MM.1S (cell line): ENCODE results near the gene WASF2.

Source experiments
- DNase-seq: peaks from one replicate; pipeline ENCODE4 v3.0.0-alpha.2; 2015
- H2AFZ ChIP-seq: fragments of 300-600 bp; sonication (generic); 2 replicates; pipeline ENCODE4 v1.6.0; 2016; ENCODE audit warnings: antibody characterized with exemption, low read length
- H3F3A ChIP-seq: fragments of 300-600 bp; sonication (generic); 2 replicates; pipeline ENCODE4 v1.6.1; 2016; ENCODE audit warnings: mild to moderate bottlenecking, antibody characterized with exemption, low read length, moderate library complexity, mixed read lengths; ENCODE audit not compliant: insufficient read depth
- H3K27ac ChIP-seq: fragments of 300-600 bp; sonication (generic); 2 replicates; pipeline ENCODE4 v1.5.1; 2016; ENCODE audit warnings: mild to moderate bottlenecking, low read length
- H3K27me3 ChIP-seq: fragments of 300-600 bp; sonication (generic); replicated peaks from 2 replicates; pipeline ENCODE4 v1.6.0; 2016; ENCODE audit warnings: low read length; ENCODE audit not compliant: insufficient read depth
- H3K36me3 ChIP-seq: fragments of 300-600 bp; sonication (generic); replicated peaks from 2 replicates; pipeline ENCODE4 v1.6.1; 2016; ENCODE audit warnings: mild to moderate bottlenecking, low read length, mixed read lengths; ENCODE audit not compliant: insufficient read depth
- H3K4me1 ChIP-seq: fragments of 300-600 bp; sonication (generic); 2 replicates; pipeline ENCODE4 v1.6.1; 2016; ENCODE audit warnings: low read length, mixed read lengths
- H3K4me2 ChIP-seq: fragments of 300-600 bp; sonication (generic); 2 replicates; pipeline ENCODE4 v1.6.0; 2016; ENCODE audit warnings: low read depth, low read length
- H3K4me3 ChIP-seq: fragments of 300-600 bp; sonication (generic); 2 replicates; pipeline ENCODE4 v1.5.1; 2016; ENCODE audit warnings: low read length, mixed read lengths
- H3K79me2 ChIP-seq: fragments of 300-600 bp; sonication (generic); 2 replicates; pipeline ENCODE4 v1.6.1; 2016; ENCODE audit warnings: mixed run types, low read length, mixed read lengths
- H3K9ac ChIP-seq: fragments of 300-600 bp; sonication (generic); 2 replicates; pipeline ENCODE4 v1.6.1; 2016; ENCODE audit warnings: low read length, mixed read lengths
- H3K9me2 ChIP-seq: fragments of 300-600 bp; sonication (generic); replicated peaks from 2 replicates; pipeline ENCODE4 v1.6.1; 2016; ENCODE audit warnings: mild to moderate bottlenecking, low read length, mixed read lengths; ENCODE audit not compliant: insufficient read depth
- H3K9me3 ChIP-seq: fragments of 300-600 bp; sonication (generic); replicated peaks from 2 replicates; pipeline ENCODE4 v1.6.1; 2016; ENCODE audit warnings: mild to moderate bottlenecking, low read length, mixed read lengths; ENCODE audit not compliant: insufficient read depth
- H4K20me1 ChIP-seq: fragments of 300-600 bp; sonication (generic); 2 replicates; pipeline ENCODE4 v1.6.1; 2016; ENCODE audit warnings: mild to moderate bottlenecking, low read length, moderate library complexity, mixed read lengths; ENCODE audit not compliant: insufficient read depth
- EZH2 ChIP-seq: fragments of 300-600 bp; sonication (generic); optimal IDR thresholded peaks from 2 replicates; pipeline ENCODE3; 2017; ENCODE audit warnings: low read depth, mild to moderate bottlenecking, antibody characterized with exemption, low read length, mixed read lengths
- EZH2phosphoT487 ChIP-seq: fragments of 300-600 bp; sonication (generic); IDR thresholded peaks from 2 replicates; pipeline ENCODE4 v1.6.1; 2018; ENCODE audit warnings: antibody characterized with exemption, low read length
- TF ChIP-seq, protein P1 (sequence below): fragments of 300-600 bp; sonication (generic); IDR thresholded peaks from 2 replicates; pipeline ENCODE4 v1.5.1; 2016; ENCODE audit warnings: antibody characterized with exemption, low read length, mixed read lengths

WASF2 gene

DNA sequence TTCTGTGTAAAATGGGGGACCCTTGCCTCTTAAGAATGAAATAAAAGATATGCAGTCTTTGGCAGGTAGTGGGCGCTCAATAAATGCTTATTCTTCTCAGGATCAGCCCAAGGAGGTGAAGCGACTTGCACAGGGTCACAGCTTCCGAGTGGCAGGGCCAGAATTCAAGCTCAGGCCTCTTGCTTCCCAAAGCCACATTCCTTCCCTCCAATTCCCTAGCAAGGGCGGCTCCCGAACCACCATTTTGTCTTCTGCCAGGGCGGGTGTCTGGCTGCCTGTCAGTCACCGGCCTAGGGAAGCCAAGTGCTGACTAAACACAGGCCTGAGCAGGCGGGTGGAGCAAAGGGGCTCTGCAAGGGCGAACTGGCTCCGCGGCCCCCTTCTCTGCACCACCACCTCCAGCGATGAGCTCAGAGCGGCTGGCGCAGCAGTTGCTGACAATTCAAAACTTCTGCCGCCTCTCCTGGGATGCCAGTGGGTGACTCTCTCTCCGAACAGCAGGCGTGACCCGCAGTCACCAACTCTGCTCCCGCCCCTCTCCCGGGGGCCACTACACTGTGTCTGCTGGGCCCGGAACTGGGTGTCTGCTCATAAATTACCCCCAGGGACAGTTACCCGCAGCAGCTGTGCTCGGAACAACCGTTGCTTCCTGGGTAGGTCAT lies 86.8 kb downstream of the WASF2 start:
- H3F3A ChIP-seq, result no peaks in the 10 kb centered on the region
- no peaks in the 10 kb centered on the region; the same call in 1 of the 2 replicates for H3K36me3 ChIP-seq
- no peak overlapping the region for H3K4me2 ChIP-seq
- H3K9me2 ChIP-seq, result no peaks in the 10 kb centered on the region
- H2AFZ ChIP-seq, result no peak overlapping the region
- H3K4me3 ChIP-seq, result no peak overlapping the region
- H3K9ac ChIP-seq, result no peak overlapping the region
- TF ChIP-seq, protein P1, sequence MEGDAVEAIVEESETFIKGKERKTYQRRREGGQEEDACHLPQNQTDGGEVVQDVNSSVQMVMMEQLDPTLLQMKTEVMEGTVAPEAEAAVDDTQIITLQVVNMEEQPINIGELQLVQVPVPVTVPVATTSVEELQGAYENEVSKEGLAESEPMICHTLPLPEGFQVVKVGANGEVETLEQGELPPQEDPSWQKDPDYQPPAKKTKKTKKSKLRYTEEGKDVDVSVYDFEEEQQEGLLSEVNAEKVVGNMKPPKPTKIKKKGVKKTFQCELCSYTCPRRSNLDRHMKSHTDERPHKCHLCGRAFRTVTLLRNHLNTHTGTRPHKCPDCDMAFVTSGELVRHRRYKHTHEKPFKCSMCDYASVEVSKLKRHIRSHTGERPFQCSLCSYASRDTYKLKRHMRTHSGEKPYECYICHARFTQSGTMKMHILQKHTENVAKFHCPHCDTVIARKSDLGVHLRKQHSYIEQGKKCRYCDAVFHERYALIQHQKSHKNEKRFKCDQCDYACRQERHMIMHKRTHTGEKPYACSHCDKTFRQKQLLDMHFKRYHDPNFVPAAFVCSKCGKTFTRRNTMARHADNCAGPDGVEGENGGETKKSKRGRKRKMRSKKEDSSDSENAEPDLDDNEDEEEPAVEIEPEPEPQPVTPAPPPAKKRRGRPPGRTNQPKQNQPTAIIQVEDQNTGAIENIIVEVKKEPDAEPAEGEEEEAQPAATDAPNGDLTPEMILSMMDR, result no peak
- TF ChIP-seq EZH2, result no peak
- no peak for TF ChIP-seq EZH2phosphoT487
- H4K20me1 ChIP-seq, result no peaks in the 10 kb centered on the region
- H3K4me1 ChIP-seq, result peaks cover 5% of the 10 kb centered on the region; the same call in 1 of the 2 replicates
- H3K27ac ChIP-seq, result no peak overlapping the region
- no peaks in the 10 kb centered on the region for H3K27me3 ChIP-seq
- H3K9me3 ChIP-seq, result no peaks in the 10 kb centered on the region
- DNase-seq, result no peak
- H3K79me2 ChIP-seq, result no peaks in the 10 kb centered on the region

DNA sequence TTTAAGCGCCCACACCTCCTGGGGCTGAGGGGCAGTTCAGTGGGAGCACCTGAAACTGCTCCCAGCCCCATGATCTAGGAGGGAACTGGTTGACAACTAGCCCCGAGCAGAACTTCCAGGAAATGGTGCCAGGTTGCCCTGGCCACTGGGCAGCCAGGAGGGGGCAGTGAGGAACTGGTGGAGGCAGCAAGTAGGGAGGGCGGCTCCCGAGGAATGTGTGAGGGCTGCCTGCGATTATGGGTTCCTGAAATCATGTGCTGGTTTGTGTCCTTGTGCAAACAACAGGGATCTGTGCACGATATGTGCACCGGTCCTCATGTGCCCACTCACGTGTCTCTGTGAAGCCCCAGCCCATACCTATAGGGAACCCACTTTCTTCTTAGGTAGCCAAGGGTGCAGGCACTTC lies 87.6 kb downstream of the WASF2 start:
- Histone ChIP-seq H3K9me2 (no peaks in the 10 kb centered on the region), H4K20me1 (no peaks in the 10 kb centered on the region), H3K9me3 (no peaks in the 10 kb centered on the region), H3K9ac (no peak overlapping the region), H3K27me3 (no peaks in the 10 kb centered on the region), H2AFZ (no peak overlapping the region), H3K4me2 (no peak overlapping the region), H3F3A (no peaks in the 10 kb centered on the region), H3K27ac (no peak overlapping the region), H3K79me2 (no peaks in the 10 kb centered on the region), H3K4me1 (peaks cover 2% of the 10 kb centered on the region; the same call in 1 of the 2 replicates), H3K4me3 (no peak overlapping the region), H3K36me3 (no peaks in the 10 kb centered on the region)
- no peak for DNase-seq
- TF ChIP-seq EZH2, result no peak
- TF ChIP-seq, protein P1, result peak; percentile 15; the same call in 1 of the 2 replicates
- TF ChIP-seq EZH2phosphoT487, result no peak

DNA sequence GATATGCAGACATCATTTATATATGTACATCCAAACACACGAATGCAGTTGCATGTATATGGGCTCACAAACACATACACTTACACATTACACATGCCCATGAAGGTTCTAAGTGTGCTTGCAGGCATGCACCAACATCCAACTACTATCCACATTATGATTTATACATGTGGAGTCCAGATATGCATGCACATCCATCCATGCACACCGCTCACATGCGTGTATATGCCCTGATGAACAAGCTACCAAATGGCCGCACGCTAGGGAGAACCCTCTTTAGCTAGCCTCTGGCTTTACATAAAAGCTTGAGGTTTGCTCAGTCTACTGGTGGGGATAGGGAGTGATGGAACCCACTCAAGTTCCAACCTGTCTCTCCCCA lies 89.0 kb downstream of the WASF2 start:
- H3K9me2 ChIP-seq, result no peaks in the 10 kb centered on the region
- H3K4me3 ChIP-seq, result no peak overlapping the region
- H3K36me3 ChIP-seq, result no peaks in the 10 kb centered on the region
- TF ChIP-seq EZH2 (no peak), EZH2phosphoT487 (no peak)
- TF ChIP-seq, protein P1, result no peak
- DNase-seq, result no peak
- no peaks in the 10 kb centered on the region for H3K79me2 ChIP-seq
- no peaks in the 10 kb centered on the region for H3K4me1 ChIP-seq
- H3F3A ChIP-seq, result no peaks in the 10 kb centered on the region
- no peaks in the 10 kb centered on the region for H3K27me3 ChIP-seq
- H3K4me2 ChIP-seq, result no peak overlapping the region
- H2AFZ ChIP-seq, result no peak overlapping the region
- no peak overlapping the region for H3K27ac ChIP-seq
- no peaks in the 10 kb centered on the region for H4K20me1 ChIP-seq
- H3K9me3 ChIP-seq, result no peaks in the 10 kb centered on the region
- H3K9ac ChIP-seq, result no peak overlapping the region
